CD4-positive, alpha-beta T cell (primary cell): ENCODE measurements around the gene DNAI2. TPM values are rescaled to one million over a fixed set of nuclear protein-coding genes. Genes with fewer than 3 reads are reported as not detected.

Experiments
- ATAC-seq: fragments of 200-7000 bp; cut with Tn5 transposase; one replicate; pipeline ENCODE4 v1.10.0; 2022; ENCODE audit warnings: mild to moderate bottlenecking; ENCODE audit not compliant: poor library complexity
- CTCF ChIA-PET: fragments of 350-600 bp; sonication (Branson Sonifier 250); formaldehyde crosslinking; loops from one replicate; lab custom pipeline; 2021; ENCODE audit warnings: antibody characterized with exemption, inconsistent platforms; lab: Charles Lee
- POLR2A ChIA-PET: fragments of 350-600 bp; sonication (Branson Sonifier 250); formaldehyde crosslinking; loops from one replicate; lab custom pipeline; 2021; ENCODE audit warnings: antibody characterized with exemption, inconsistent platforms; lab: Charles Lee
- DNase-seq, 14 experiments: peaks; one replicate each; pipeline ENCODE4 v3.0.0-alpha.2; 2013 to 2020; ENCODE audit warnings: mixed read lengths in 2 of 14
- H3K27ac ChIP-seq, 2 donors: one replicate each; pipeline versions ENCODE4 v1.5.1 to v1.7.0; 2013; ENCODE audit warnings: low read length in 2 of 2, low read depth in 1 of 2, mild to moderate bottlenecking in 1 of 2
- H3K27me3 ChIP-seq, 2 experiments: 1 replicate in 1 of 2; 2 replicates in 1 of 2; pipeline versions ENCODE4 v1.6.1 to v1.7.0; 2013; ENCODE audit warnings: low read length in 2 of 2, control low read depth in 1 of 2, mild to moderate bottlenecking in 1 of 2, moderate library complexity in 1 of 2; ENCODE audit not compliant: insufficient read depth in 2 of 2, control insufficient read depth in 1 of 2
- H3K36me3 ChIP-seq: one replicate; pipeline ENCODE4 v1.6.1; 2013; ENCODE audit warnings: low read length, control low read depth; ENCODE audit not compliant: insufficient read depth
- H3K4me1 ChIP-seq: one replicate; pipeline ENCODE4 v1.6.1; 2013; ENCODE audit warnings: low read length, control low read depth; ENCODE audit not compliant: insufficient read depth
- H3K4me3 ChIP-seq: one replicate; pipeline ENCODE4 v1.5.1; 2013; ENCODE audit warnings: mild to moderate bottlenecking, low read length, moderate library complexity
- H3K9me3 ChIP-seq, 2 experiments: 1 replicate in 1 of 2; 2 replicates in 1 of 2; pipeline versions ENCODE4 v1.6.1 to v1.7.0; 2013; ENCODE audit warnings: low read length in 2 of 2, mild to moderate bottlenecking in 2 of 2, control low read depth in 1 of 2, moderate library complexity in 1 of 2; ENCODE audit not compliant: control insufficient read depth in 1 of 2, insufficient read depth in 1 of 2
- H3K27ac Mint-ChIP-seq: one replicate; pipeline ENCODE4 v1.8.0; 2020; ENCODE audit warnings: mixed read lengths
- H3K27me3 Mint-ChIP-seq: one replicate; pipeline ENCODE4 v1.8.0; 2021; ENCODE audit warnings: mixed read lengths
- H3K36me3 Mint-ChIP-seq: one replicate; pipeline ENCODE4 v1.8.0; 2021; ENCODE audit warnings: low read depth, mixed read lengths
- H3K4me1 Mint-ChIP-seq: one replicate; pipeline ENCODE4 v1.8.0; 2021; ENCODE audit warnings: low read depth, mixed read lengths
- H3K4me3 Mint-ChIP-seq: one replicate; pipeline ENCODE4 v1.8.0; 2020; ENCODE audit warnings: mild to moderate bottlenecking, mixed read lengths
- H3K9me3 Mint-ChIP-seq: one replicate; pipeline ENCODE4 v1.8.0; 2020; ENCODE audit warnings: mixed read lengths
- intact Hi-C, 2 experiments: fragments of 100-400 bp; cut with DNase I in 1 of 2; cut with micrococcal nuclease in 1 of 2; formaldehyde crosslinking; loops; one replicate each; pipeline versions ENCODE4 v1.15.1 to v1.9.0; 2023 to 2025; cut with DNase I, micrococcal nuclease
- total RNA-seq, 174 experiments: library from RNA in 2 of 174; stranded (reverse) in 2 of 174; gene quantifications; one replicate each; pipeline ENCODE4 v1.2.3 and lab custom pipeline; 2021 to 2026
- TF ChIP-seq, protein P1 (sequence below): fragments of 200-600 bp; IDR thresholded peaks from one replicate; pipeline ENCODE4 v1.8.0; 2022; ENCODE audit warnings: antibody characterized with exemption, mild to moderate bottlenecking

The DNAI2 gene
- total RNA-seq, 2 experiments from 2014 or later, result 0.66 to 1.2 TPM

DNA sequence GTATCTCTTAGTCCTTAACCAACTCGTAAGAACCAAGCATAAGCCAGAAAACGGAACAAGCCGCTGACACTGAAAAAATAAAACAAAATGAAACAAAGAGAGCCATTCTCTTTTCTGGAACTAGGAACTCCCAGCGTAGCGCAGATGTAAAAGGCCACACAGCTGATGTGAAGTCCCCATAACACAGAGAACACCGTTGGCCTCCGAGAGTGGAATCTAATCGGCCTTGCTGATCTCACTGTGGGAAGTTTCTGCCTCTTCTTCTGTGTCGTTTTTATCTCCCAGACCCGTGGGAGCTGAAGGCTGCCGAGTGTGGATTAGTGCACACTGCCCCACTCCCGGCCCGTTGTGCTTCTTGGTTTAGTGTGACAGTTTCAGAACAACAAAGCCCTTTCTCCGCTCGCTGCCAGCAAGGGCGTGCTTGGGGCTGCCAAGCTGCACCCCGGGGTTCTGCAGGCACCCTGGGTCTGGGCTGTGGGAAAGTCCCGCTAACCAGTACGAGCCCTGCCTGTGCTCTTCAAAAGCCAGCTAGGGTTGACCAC lies 38.9 kb upstream of the DNAI2 start:
- ATAC-seq, result no peak
- H3K36me3 Mint-ChIP-seq, result no peaks in the 10 kb centered on the region
- POLR2A ChIA-PET, result no interaction called here
- CTCF ChIA-PET, result no interaction called here
- Histone ChIP-seq H3K36me3 (peaks cover 27% of the 10 kb centered on the region), H3K4me3 (no peak overlapping the region), H3K27ac (no peak overlapping the region), H3K9me3 (no peaks in the 10 kb centered on the region), H3K27me3 (no peaks in the 10 kb centered on the region), H3K4me1 (peaks cover 7% of the 10 kb centered on the region)
- no peak overlapping the region for H3K4me3 Mint-ChIP-seq
- no peaks in the 10 kb centered on the region for H3K9me3 Mint-ChIP-seq
- H3K27me3 Mint-ChIP-seq, result no peaks in the 10 kb centered on the region
- intact Hi-C loops, result no loop called here
- TF ChIP-seq, protein P1, sequence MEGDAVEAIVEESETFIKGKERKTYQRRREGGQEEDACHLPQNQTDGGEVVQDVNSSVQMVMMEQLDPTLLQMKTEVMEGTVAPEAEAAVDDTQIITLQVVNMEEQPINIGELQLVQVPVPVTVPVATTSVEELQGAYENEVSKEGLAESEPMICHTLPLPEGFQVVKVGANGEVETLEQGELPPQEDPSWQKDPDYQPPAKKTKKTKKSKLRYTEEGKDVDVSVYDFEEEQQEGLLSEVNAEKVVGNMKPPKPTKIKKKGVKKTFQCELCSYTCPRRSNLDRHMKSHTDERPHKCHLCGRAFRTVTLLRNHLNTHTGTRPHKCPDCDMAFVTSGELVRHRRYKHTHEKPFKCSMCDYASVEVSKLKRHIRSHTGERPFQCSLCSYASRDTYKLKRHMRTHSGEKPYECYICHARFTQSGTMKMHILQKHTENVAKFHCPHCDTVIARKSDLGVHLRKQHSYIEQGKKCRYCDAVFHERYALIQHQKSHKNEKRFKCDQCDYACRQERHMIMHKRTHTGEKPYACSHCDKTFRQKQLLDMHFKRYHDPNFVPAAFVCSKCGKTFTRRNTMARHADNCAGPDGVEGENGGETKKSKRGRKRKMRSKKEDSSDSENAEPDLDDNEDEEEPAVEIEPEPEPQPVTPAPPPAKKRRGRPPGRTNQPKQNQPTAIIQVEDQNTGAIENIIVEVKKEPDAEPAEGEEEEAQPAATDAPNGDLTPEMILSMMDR, result no peak
- H3K4me1 Mint-ChIP-seq, result no peaks in the 10 kb centered on the region
- H3K27ac Mint-ChIP-seq, result no peak overlapping the region
- DNase-seq, result no peak

DNA sequence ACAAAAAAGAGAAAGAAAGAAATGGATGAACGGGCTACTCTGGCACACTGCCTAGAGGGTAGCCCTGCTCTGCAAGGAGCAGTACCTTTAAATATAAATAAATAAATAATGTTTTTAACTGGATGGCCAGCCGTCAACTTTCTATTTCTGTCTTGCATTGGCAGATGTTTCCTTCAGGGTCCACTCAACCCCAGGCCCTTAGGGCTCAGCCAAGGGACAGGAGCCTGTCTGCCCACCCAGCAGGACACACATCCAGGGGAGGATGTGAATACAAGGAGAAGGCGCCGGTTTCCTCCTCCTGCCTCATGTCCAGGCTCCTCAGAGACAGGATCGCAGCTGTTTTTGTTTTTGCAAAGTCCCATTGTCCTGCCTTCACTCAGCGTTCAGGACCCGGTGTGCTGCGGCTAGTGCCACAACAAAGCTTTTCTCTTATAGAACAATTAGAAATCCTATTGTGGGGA lies 38.1 kb upstream of the DNAI2 start:
- peaks cover 24% of the 10 kb centered on the region for H3K36me3 ChIP-seq
- TF ChIP-seq, protein P1, result no peak
- Mint-ChIP-seq H3K9me3 (no peaks in the 10 kb centered on the region), H3K27me3 (no peaks in the 10 kb centered on the region), H3K4me3 (no peak overlapping the region), H3K4me1 (no peaks in the 10 kb centered on the region), H3K36me3 (no peaks in the 10 kb centered on the region), H3K27ac (no peak overlapping the region)
- DNase-seq, result no peak
- no peaks in the 10 kb centered on the region for H3K27me3 ChIP-seq
- H3K4me1 ChIP-seq, result peaks cover 7% of the 10 kb centered on the region
- H3K4me3 ChIP-seq, result no peak overlapping the region
- intact Hi-C loops, result no loop called here
- no peak for ATAC-seq
- ChIA-PET POLR2A (no interaction called here), CTCF (no interaction called here)
- H3K27ac ChIP-seq, result no peak overlapping the region
- no peaks in the 10 kb centered on the region for H3K9me3 ChIP-seq

DNA sequence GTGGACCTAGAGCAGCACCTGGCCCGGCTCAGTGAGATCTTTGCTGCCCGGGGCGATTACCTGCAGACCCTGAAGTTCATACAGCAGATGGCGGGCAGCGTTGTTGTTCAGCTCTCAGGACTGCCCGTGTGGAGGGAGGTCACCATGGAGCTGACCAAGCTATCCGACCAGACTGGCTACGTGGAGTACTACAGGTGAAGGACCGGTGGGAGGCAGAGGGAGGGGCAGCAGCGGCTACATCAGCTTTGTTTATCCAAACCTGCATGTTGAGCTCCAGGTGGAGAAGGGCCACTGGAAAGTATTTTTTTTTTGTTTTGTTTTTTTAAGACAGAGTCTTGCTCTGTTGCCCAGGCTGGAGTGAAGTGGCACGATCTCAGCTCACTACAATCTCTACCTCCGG lies 36.7 kb upstream of the DNAI2 start:
- Histone ChIP-seq H3K4me3 (no peak overlapping the region), H3K27me3 (no peaks in the 10 kb centered on the region), H3K4me1 (peaks cover 7% of the 10 kb centered on the region), H3K9me3 (no peaks in the 10 kb centered on the region), H3K36me3 (peaks cover 16% of the 10 kb centered on the region), H3K27ac (no peak overlapping the region)
- ATAC-seq, result no peak
- Mint-ChIP-seq H3K27ac (no peak overlapping the region), H3K36me3 (no peaks in the 10 kb centered on the region), H3K4me3 (no peak overlapping the region), H3K9me3 (no peaks in the 10 kb centered on the region), H3K4me1 (no peaks in the 10 kb centered on the region), H3K27me3 (no peaks in the 10 kb centered on the region)
- intact Hi-C loops, result no loop called here
- no peak for DNase-seq
- ChIA-PET CTCF (no interaction called here), POLR2A (no interaction called here)
- TF ChIP-seq, protein P1, result no peak
